SH-SY5Y (cell line): ENCODE data around the gene EDC4.

Experiments used
- GATA2 ChIP-seq: IDR thresholded peaks from 2 replicates; pipeline ENCODE4 v1.6.1; 2011; ENCODE audit warnings: mild to moderate bottlenecking, low read depth, low read length
- GATA3 ChIP-seq: IDR thresholded peaks from 2 replicates; pipeline ENCODE4 v1.6.1; 2011; ENCODE audit warnings: low read depth, mild to moderate bottlenecking, low read length, moderate library complexity

Gene EDC4

GRCh38 chr16:67923414-67924116 lies 50.7 kb downstream of the EDC4 start:
- TF ChIP-seq GATA2: no peak
- no peak for TF ChIP-seq GATA3

GRCh38 chr16:67924140-67924906 lies 51.5 kb downstream of the EDC4 start:
- TF ChIP-seq GATA2: no peak
- TF ChIP-seq GATA3: no peak

DNA sequence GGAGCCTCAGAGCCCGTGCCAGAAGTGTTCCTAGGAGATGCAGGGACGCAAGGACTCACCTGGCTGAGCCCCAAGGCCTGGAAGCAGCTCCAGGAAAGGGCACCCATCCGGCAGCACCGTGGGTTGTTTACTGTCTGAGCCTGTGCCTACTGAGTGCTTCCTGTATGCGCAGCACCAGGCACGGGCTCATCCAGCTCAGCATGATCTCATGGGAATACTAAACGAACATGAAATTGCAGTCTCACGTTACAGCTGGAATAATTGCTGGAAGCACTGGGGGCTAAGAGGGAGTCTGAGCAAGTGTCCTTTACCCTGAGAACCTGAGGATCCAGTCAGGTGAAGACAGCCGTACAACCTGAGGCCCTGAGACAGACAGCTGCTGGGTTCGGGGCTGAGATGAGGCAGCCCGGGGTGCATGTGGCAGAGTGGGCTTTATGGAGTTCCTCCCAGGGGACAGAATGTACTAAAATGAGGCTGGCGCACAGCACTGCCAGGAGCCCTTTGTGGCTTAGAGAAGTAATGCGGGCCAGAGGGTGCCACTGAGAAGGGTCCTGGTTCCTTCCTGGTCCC lies 53.4 kb downstream of the EDC4 start:
- TF ChIP-seq GATA2: no peak
- no peak for TF ChIP-seq GATA3

DNA sequence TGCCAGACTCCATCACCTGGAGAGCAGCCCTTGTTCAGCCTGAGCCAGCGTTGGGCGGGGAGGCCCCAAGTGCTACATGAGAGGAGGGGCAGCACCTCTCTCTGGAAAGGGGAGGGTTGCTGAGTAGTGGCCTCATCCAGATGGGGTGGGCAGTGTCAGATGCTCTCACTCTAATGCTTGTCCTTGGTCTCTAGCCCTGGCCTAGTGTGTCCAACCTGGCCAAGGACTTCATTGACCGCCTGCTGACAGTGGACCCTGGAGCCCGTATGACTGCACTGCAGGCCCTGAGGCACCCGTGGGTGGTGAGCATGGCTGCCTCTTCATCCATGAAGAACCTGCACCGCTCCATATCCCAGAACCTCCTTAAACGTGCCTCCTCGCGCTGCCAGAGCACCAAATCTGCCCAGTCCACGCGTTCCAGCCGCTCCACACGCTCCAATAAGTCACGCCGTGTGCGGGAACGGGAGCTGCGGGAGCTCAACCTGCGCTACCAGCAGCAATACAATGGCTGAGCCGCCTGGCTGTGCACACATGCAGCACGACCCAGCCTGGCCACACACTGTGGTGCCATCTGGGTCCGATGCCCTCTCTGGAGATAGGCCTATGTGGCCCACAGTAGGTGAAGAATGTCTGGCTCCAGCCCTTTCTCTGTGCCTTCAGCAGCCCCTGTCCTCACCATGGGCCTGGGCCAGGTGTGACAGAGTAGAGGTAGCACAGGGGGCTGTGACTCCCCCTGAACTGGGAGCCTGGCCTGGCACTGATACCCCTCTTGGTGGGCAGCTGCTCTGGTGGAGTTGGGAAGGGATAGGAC lies 54.5 kb downstream of the EDC4 start:
- TF ChIP-seq GATA2: no peak
- TF ChIP-seq GATA3: no peak

DNA sequence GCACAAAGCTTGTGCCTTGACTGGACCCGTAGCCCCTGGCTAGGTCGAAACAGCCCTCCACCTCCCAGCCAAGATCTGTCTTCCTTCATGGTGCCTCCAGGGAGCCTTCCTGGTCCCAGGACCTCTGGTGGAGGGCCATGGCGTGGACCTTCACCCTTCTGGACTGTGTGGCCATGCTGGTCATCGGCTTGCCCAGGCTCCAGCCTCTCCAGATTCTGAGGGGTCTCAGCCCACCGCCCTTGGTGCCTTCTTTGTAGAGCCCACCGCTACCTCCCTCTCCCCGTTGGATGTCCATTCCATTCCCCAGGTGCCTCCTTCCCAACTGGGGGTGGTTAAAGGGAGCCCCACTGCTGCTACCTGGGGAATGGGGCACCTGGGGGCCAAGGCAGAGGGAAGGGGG lies 55.3 kb downstream of the EDC4 start:
- no peak for TF ChIP-seq GATA3
- TF ChIP-seq GATA2: no peak

DNA sequence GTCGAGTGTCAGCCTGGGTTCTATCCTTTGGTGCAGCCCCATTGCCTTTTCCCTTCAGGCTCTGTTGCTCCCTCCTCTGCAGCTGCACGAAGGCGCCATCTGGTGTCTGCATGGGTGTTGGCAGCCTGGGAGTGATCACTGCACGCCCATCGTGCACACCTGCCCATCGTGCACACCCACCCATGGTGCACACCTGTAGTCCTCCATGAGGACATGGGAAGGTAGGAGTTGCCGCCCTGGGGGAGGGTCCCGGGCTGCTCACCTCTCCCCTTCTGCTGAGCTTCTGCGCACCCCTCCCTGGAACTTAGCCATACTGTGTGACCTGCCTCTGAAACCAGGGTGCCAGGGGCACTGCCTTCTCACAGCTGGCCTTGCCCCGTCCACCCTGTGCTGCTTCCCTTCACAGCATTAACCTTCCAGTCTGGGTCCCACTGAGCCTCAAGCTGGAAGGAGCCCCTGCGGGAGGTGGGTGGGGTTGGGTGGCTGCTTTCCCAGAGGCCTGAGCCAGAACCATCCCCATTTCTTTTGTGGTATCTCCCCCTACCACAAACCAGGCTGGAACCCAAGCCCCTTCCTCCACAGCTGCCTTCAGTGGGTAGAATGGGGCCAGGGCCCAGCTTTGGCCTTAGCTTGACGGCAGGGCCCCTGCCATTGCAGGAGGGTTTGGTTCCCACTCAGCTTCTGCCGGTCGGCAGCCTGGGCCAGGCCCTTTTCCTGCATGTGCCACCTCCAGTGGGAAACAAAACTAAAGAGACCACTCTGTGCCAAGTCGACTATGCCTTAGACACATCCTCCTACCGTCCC lies 55.9 kb downstream of the EDC4 start:
- TF ChIP-seq GATA2: no peak
- TF ChIP-seq GATA3: no peak

- TF ChIP-seq GATA3 (no peak), GATA2 (no peak)
These were observed 57.3 kb downstream of the EDC4 start for GRCh38 chr16:67930191-67930590.

- no peak for TF ChIP-seq GATA2
- TF ChIP-seq GATA3: no peak
These were observed 57.9 kb downstream of the EDC4 start for GRCh38 chr16:67930678-67931211.
